Epithelial cell of proximal tubule (primary cell): ENCODE measurements around the gene IL6R. TPM values are rescaled to one million over a fixed set of nuclear protein-coding genes. Genes with fewer than 3 reads are reported as not detected.
"Not testable (repeated sequence)": the region's sequence is repeated elsewhere in the genome, so short reads cannot be mapped to it uniquely, and the experiment has no call there.

Source experiments
- DNase-seq: peaks from one replicate; pipeline ENCODE4 v3.0.0-alpha.2; 2011; ENCODE audit warnings: low read depth
- H3K4me3 ChIP-seq: 2 replicates; pipeline ENCODE4 v1.5.1; 2011; ENCODE audit warnings: low read depth, mild to moderate bottlenecking, low read length
- total RNA-seq: library from RNA; depleted of rRNA; stranded (reverse); fragments of >200 nt; gene quantifications from 2 replicates; pipeline ENCODE4 v1.2.3, GENCODE V29; 2015
- TF ChIP-seq, protein P1 (sequence below): conservative IDR thresholded peaks from 2 replicates; pipeline ENCODE4 v1.5.1; 2012; ENCODE audit warnings: low read depth, mild to moderate bottlenecking, low read length

The IL6R gene
- total RNA-seq, 1 donor from 2014 or later = 9.5 TPM

DNA sequence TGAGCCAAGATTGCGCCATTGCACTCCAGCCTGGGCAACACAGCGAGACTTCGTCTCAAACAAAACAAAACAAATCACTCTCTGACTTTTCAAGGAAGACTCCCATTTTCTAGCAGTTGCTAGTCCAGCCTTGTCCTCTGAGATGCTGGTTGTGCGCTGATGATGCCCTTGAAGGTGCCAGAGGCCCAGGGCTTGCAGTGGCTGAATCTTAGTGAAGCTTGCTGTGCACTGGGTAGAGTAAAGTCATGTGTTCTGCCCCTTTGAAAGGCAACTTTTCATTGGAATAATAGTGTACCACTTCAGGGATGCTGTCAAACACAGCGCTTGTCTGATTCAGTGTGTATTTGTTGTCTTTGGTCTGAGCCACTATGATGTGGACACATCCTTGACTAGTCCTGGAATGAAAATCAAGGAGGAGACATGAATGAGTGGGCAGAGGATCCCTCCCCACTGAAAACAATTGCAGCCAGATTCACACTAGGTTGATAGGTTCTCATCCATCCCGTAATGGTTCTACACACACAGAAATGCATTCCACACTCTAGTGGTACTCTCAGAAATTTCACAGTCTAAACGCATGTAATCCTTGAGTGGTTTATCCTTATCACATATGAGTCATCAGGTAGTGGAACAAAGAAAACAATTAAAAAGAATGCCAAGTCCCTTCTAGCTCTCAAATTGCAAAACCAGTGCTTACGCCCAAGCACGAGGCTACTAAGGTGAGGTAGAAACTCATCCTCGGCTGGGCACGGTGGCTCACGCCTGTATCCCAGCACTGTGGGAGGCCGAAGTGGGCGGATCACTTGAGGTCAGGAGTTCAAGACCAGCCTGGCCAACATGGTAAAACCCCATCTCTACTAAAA is 79.0 kb downstream of the IL6R start:
- H3K4me3 ChIP-seq = no peak overlapping the region
- TF ChIP-seq, protein P1, sequence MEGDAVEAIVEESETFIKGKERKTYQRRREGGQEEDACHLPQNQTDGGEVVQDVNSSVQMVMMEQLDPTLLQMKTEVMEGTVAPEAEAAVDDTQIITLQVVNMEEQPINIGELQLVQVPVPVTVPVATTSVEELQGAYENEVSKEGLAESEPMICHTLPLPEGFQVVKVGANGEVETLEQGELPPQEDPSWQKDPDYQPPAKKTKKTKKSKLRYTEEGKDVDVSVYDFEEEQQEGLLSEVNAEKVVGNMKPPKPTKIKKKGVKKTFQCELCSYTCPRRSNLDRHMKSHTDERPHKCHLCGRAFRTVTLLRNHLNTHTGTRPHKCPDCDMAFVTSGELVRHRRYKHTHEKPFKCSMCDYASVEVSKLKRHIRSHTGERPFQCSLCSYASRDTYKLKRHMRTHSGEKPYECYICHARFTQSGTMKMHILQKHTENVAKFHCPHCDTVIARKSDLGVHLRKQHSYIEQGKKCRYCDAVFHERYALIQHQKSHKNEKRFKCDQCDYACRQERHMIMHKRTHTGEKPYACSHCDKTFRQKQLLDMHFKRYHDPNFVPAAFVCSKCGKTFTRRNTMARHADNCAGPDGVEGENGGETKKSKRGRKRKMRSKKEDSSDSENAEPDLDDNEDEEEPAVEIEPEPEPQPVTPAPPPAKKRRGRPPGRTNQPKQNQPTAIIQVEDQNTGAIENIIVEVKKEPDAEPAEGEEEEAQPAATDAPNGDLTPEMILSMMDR = no peak
- DNase-seq = peak; percentile 89

DNA sequence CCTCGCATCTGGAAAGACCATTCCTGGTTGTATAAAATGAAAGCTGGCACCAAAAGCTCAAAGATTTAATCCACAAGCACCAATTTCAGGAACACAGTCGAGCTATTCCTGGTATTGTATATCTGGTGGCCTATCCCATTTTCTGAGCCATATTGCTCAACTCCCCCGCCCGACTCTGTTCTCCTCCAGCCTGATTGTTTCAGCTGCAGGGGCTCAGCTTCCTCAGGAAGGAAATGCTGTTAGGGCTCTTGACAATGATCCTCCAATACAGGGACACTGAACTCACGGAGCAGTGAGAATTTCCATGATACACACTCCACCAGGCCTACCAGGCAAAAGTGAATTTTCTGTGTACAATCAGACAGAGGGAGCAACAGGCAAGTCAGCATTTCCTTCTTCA is 80.0 kb downstream of the IL6R start:
- no peak for DNase-seq
- H3K4me3 ChIP-seq = no peak overlapping the region
- TF ChIP-seq, protein P1 = no peak

DNA sequence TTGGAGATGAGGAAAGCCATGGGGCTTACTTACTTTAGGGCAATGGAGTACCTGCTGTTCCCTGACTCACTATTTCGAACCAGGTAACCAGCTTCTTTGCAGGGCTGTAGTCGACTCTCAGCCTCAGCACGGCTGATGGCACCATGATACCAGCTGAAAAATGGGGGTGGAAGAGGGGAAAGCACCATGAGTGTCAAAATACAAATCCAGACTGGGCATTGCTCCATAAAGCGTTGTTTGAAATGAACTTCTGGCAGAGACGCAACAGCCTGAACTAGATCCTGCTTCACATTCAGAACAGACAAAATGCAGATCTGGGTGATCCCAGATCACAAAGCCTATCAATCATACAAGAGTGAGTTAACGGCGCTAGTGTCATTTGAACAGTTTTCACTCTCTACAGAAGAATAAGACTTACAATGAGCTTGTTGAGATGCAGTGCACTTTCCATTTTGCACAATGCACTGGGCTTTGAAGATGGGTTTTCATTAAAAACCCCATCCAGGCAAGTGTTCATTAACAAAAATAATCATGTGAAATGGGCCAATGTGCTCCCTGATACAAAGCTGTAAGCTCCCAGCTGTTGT is 80.9 kb downstream of the IL6R start:
- no peak for DNase-seq
- TF ChIP-seq, protein P1 = no peak
- H3K4me3 ChIP-seq = no peak overlapping the region

DNA sequence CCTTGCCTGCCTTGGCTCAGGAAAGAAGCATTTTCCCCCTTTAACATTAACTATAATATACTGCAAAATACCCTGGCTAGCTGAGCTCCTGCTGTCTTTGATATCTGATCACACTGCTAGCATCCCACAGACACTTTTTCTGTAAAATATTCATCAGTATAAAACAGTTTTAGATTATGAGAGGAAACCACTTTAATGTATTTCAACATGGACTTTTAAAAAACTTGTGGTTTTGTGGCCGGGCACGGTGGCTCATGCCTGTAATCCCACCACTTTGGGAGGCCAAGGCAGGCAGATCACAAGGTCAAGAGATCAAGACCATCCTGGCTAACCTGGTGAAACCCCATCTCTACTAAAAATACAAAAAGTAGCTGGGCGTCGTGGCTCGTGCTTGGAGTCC is 81.6 kb downstream of the IL6R start:
- not testable (repeated sequence) for H3K4me3 ChIP-seq, DNase-seq

DNA sequence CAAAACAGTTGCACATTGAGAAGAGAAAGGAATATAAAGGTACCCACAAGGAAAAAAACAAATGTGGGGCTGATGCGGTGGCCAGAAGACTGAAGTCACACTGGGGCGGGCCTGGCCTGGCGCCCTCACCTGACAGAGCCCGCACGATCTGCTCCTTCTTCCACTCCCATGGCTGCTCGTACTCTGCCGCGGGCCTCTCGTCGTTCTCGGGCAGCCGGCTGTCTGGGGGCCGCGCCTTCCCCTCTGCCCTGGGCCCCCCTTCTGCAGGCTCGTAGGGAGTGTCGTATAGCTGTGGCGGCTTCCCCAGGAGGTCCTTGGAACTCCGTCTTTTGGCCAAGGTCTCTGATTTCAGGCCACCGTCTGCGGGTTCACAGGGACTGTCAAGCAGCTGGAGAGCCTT is 83.8 kb downstream of the IL6R start:
- no peak overlapping the region for H3K4me3 ChIP-seq
- no peak for DNase-seq

DNA sequence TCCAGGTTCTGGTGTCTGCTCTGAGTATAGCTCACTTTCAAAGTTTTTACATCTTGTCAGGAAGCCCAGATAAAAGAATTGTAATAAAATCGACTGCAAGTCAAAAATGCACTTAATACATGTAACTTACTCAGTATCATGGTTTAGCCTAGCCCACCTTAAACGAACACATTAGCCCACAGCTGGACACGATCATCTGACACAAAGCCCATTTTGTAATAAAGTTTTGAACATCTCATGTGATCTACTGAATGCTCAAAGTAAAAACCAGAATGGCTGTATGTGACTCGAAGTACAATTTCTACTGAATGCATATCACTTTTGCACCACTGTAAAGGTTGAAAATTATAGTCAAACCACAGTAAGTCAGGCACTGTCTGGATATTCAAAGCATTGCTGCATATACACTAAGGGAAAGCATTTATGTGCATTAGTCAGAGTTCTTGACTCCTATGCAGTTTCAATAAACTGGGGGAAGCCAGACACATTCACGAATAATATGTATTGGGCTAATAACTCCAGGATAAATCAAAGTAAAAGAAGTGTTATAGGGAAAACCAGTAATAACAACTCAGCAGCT is 84.6 kb downstream of the IL6R start:
- H3K4me3 ChIP-seq = no peak overlapping the region
- TF ChIP-seq, protein P1 = no peak
- no peak for DNase-seq

More for the DNA sequence above, 83.8 kb downstream of the IL6R start:
- TF ChIP-seq, protein P1 = no peak

DNA sequence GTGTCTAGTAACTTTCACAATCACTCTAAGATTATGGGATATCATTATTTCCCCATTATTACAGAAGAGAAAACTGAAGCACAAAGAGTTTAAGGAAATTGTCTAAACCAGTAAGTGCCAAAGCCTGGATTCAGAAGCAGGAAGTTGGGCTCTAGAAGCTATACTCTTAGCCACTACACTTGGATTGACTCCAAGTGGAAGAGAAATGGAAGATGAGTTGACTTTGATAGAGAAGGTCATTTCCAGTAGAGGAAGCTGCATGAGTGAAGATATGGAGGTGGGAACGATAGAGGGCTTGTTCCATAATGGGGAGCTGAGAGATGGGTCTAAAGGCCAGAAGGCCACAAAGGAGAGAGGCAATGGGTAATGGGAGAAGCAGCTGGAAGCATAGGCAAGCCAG is 85.2 kb downstream of the IL6R start:
- TF ChIP-seq, protein P1 = no peak
- H3K4me3 ChIP-seq = no peak overlapping the region
- DNase-seq = no peak
